IMR-90 (cell line): ENCODE measurements around the gene MGLL. TPM values are rescaled to one million over a fixed set of nuclear protein-coding genes. Genes with fewer than 3 reads are reported as not detected.

Experiments used
- ATAC-seq: fragments of 200-7000 bp; cut with Tn5 transposase; 2 replicates; pipeline ENCODE4 v1.9.1; 2020; ENCODE audit warnings: low read depth, mild to moderate bottlenecking, moderate library complexity
- BruUV-seq: library from RNA; stranded (reverse); fragments of 400-500 nt; replicated peaks from 2 replicates; lab custom pipeline; 2021; lab: Mats Ljungman, UMichigan
- CTCF ChIA-PET: fragments of 300-600 bp; formaldehyde crosslinking; extraction: SDS; loops from one replicate; lab custom pipeline; 2021; ENCODE audit warnings: antibody characterized with exemption; lab: Yijun Ruan, JAX
- POLR2A ChIA-PET: fragments of 300-600 bp; sonication (Branson Sonifier 250); formaldehyde crosslinking; loops from one replicate; lab custom pipeline; 2022; ENCODE audit warnings: antibody characterized with exemption; ENCODE audit not compliant: unreplicated experiment; lab: Charles Lee
- DNase-seq: peaks from one replicate; pipeline ENCODE4 v3.0.0; 2013
- H2AFZ ChIP-seq: replicated peaks from 2 replicates; pipeline ENCODE3; 2013; ENCODE audit warnings: low read length, mild to moderate bottlenecking; ENCODE audit not compliant: poor library complexity
- H2AK5ac ChIP-seq: 2 replicates; pipeline ENCODE4 v1.6.1; 2013; ENCODE audit warnings: low read depth, low read length, inconsistent platforms
- H2AK9ac ChIP-seq: replicated peaks from 2 replicates; pipeline ENCODE3; 2013; ENCODE audit warnings: mild to moderate bottlenecking, low read depth, low read length, moderate library complexity; ENCODE audit not compliant: poor library complexity
- H2BK120ac ChIP-seq: 2 replicates; pipeline ENCODE4 v1.6.1; 2013; ENCODE audit warnings: low read depth, low read length, inconsistent platforms
- H2BK15ac ChIP-seq: 3 replicates; pipeline ENCODE4 v1.6.1; 2013; ENCODE audit warnings: low read depth, low read length, inconsistent platforms
- H2BK20ac ChIP-seq: 2 replicates; pipeline ENCODE4 v1.6.1; 2013; ENCODE audit warnings: low read depth, mild to moderate bottlenecking, inconsistent platforms, low read length, moderate library complexity
- H2BK5ac ChIP-seq: 2 replicates; pipeline ENCODE4 v1.6.1; 2013; ENCODE audit warnings: mild to moderate bottlenecking, low read depth, low read length, inconsistent platforms; ENCODE audit not compliant: poor library complexity, severe bottlenecking
- H3K14ac ChIP-seq: replicated peaks from 2 replicates; pipeline ENCODE4 v1.6.1; 2013; ENCODE audit warnings: low read depth, low read length, inconsistent platforms
- H3K18ac ChIP-seq: 2 replicates; pipeline ENCODE4 v1.6.1; 2013; ENCODE audit warnings: low read depth, low read length, control low read depth
- H3K23ac ChIP-seq: 2 replicates; pipeline ENCODE4 v1.6.1; 2013; ENCODE audit warnings: low read depth, low read length, inconsistent platforms
- H3K27ac ChIP-seq: 2 replicates; pipeline ENCODE4 v1.5.1; 2013; ENCODE audit warnings: mild to moderate bottlenecking, control low read depth, low read length; ENCODE audit not compliant: insufficient read depth
- H3K27me3 ChIP-seq: 2 replicates; pipeline ENCODE4 v1.6.1; 2013; ENCODE audit warnings: low read length; ENCODE audit not compliant: control insufficient read depth, insufficient read depth
- H3K36me3 ChIP-seq: 2 replicates; pipeline ENCODE4 v1.6.1; 2013; ENCODE audit warnings: low read length, mixed read lengths; ENCODE audit not compliant: control insufficient read depth, insufficient read depth
- H3K4ac ChIP-seq: 2 replicates; pipeline ENCODE4 v1.6.1; 2013; ENCODE audit warnings: low read depth, low read length, inconsistent platforms
- H3K4me1 ChIP-seq: 2 replicates; pipeline ENCODE4 v1.6.1; 2013; ENCODE audit warnings: low read length, mixed read lengths; ENCODE audit not compliant: control insufficient read depth, insufficient read depth
- H3K4me2 ChIP-seq: 2 replicates; pipeline ENCODE4 v1.6.1; 2013; ENCODE audit warnings: low read depth, mild to moderate bottlenecking, control low read depth, low read length, moderate library complexity
- H3K4me3 ChIP-seq: 2 replicates; pipeline ENCODE4 v1.5.1; 2013; ENCODE audit warnings: low read depth, mild to moderate bottlenecking, control low read depth, low read length, moderate library complexity; ENCODE audit not compliant: insufficient read depth
- H3K56ac ChIP-seq: 2 replicates; pipeline ENCODE4 v1.6.1; 2013; ENCODE audit warnings: low read length, inconsistent platforms; ENCODE audit not compliant: insufficient read depth; ENCODE audit errors: extremely low read depth
- H3K79me1 ChIP-seq, 2 experiments: 2 replicates each; pipeline ENCODE4 v1.6.1; 2013; ENCODE audit warnings: low read length in 2 of 2, inconsistent platforms in 1 of 2, low read depth in 1 of 2
- H3K9ac ChIP-seq: 2 replicates; pipeline ENCODE4 v1.6.1; 2013; ENCODE audit warnings: low read depth, low read length, control low read depth
- H3K9me1 ChIP-seq: 2 replicates; pipeline ENCODE4 v1.6.1; 2013; ENCODE audit warnings: low read length, inconsistent platforms; ENCODE audit not compliant: insufficient read depth
- H3K9me3 ChIP-seq: 2 replicates; pipeline ENCODE4 v1.6.1; 2013; ENCODE audit warnings: low read length; ENCODE audit not compliant: control insufficient read depth, insufficient read depth
- H4K20me1 ChIP-seq: 2 replicates; pipeline ENCODE4 v1.6.1; 2013; ENCODE audit warnings: low read length, inconsistent platforms; ENCODE audit not compliant: insufficient read depth
- H4K5ac ChIP-seq: 2 replicates; pipeline ENCODE4 v1.6.1; 2013; ENCODE audit warnings: mild to moderate bottlenecking, low read depth, low read length, control low read depth
- H4K8ac ChIP-seq, 2 experiments: 2 replicates each; pipeline ENCODE4 v1.6.1; 2013; ENCODE audit warnings: low read depth in 2 of 2, low read length in 2 of 2, control low read depth in 1 of 2, inconsistent platforms in 1 of 2
- H4K91ac ChIP-seq: 2 replicates; pipeline ENCODE4 v1.6.1; 2013; ENCODE audit warnings: low read depth, low read length, inconsistent platforms; ENCODE audit not compliant: insufficient read depth
- BHLHE40 ChIP-seq: fragments of 150-350 bp; IDR thresholded peaks from 2 replicates; pipeline ENCODE4 v1.6.1; 2016; ENCODE audit warnings: mild to moderate bottlenecking, low read depth, low read length
- CEBPB ChIP-seq: IDR thresholded peaks from 2 replicates; pipeline ENCODE4 v1.6.1; 2012; ENCODE audit warnings: low read depth, low read length, improper control_type of control experiment
- CHD1 ChIP-seq: IDR thresholded peaks from 2 replicates; pipeline ENCODE4 v1.6.1; 2012; ENCODE audit warnings: low read depth, low read length, improper control_type of control experiment
- FOS ChIP-seq: fragments of 150-350 bp; IDR thresholded peaks from 2 replicates; pipeline ENCODE4 v1.6.1; 2016; ENCODE audit warnings: low read depth, low read length
- MAFK ChIP-seq: IDR thresholded peaks from 2 replicates; pipeline ENCODE4 v1.6.1; 2012; ENCODE audit warnings: low read depth, low read length, improper control_type of control experiment
- MAZ ChIP-seq: IDR thresholded peaks from 2 replicates; pipeline ENCODE4 v1.6.1; 2012; ENCODE audit warnings: low read depth, mild to moderate bottlenecking, low read length, improper control_type of control experiment, moderate library complexity, borderline replicate concordance
- MXI1 ChIP-seq: IDR thresholded peaks from 2 replicates; pipeline ENCODE4 v1.6.1; 2012; ENCODE audit warnings: low read depth, mild to moderate bottlenecking, low read length, moderate library complexity, borderline replicate concordance
- NFE2L2 ChIP-seq: fragments of 150-350 bp; IDR thresholded peaks from 2 replicates; pipeline ENCODE4 v1.6.1; 2016; ENCODE audit warnings: low read depth, mild to moderate bottlenecking, low read length
- POLR2A ChIP-seq: IDR thresholded peaks from 2 replicates; pipeline ENCODE4 v1.6.1; 2012; ENCODE audit warnings: mild to moderate bottlenecking, low read depth, low read length
- RAD21 ChIP-seq: IDR thresholded peaks from 2 replicates; pipeline ENCODE4 v1.6.1; 2012; ENCODE audit warnings: low read length, improper control_type of control experiment
- RCOR1 ChIP-seq: IDR thresholded peaks from 2 replicates; pipeline ENCODE4 v1.6.1; 2012; ENCODE audit warnings: mild to moderate bottlenecking, low read length, improper control_type of control experiment; ENCODE audit not compliant: insufficient replicate concordance
- RFX5 ChIP-seq: IDR thresholded peaks from 2 replicates; pipeline ENCODE4 v1.8.0; 2012; ENCODE audit warnings: low read depth, mild to moderate bottlenecking, low read length, moderate library complexity
- WGBS, 2 experiments: methylation state at CpG; one replicate each; pipeline versions ENCODE4 v1.1.5 to v1.1.7; 2013; ENCODE audit warnings: missing lambda C conversion rate in 2 of 2; ENCODE audit not compliant: insufficient read length in 1 of 2; ENCODE audit errors: extremely low coverage in 2 of 2; 5-methylcytosine and 5-hydroxymethylcytosine counted together
- dilution Hi-C: fragments of 300-500 bp; cut with HindIII; formaldehyde crosslinking; loops from one replicate; pipeline ENCODE4 v1.14.3; 2018; ENCODE audit warnings: low sequenced_read_pairs; ENCODE audit not compliant: unreplicated experiment
- in situ Hi-C: fragments of 300-500 bp; cut with MboI; formaldehyde crosslinking; loops from 3 replicates; pipeline ENCODE4 v1.14.3; 2019; ENCODE audit warnings: low sequenced_read_pairs, inconsistent platforms, mixed read lengths
- intact Hi-C: fragments of 100-400 bp; cut with micrococcal nuclease; formaldehyde crosslinking; loops from 2 replicates; pipeline ENCODE4 v1.10.0; 2022
- polyA plus RNA-seq, 3 experiments: library from polyadenylated mRNA; depleted of rRNA; stranded (reverse); fragments of >200 nt; gene quantifications; 2 replicates each; pipeline ENCODE4 v1.2.3, GENCODE V29; 2012; ENCODE audit warnings: low replicate concordance in 1 of 3
- total RNA-seq: library from RNA; depleted of rRNA; stranded (reverse); fragments of >200 nt; gene quantifications from 2 replicates; pipeline ENCODE4 v1.2.3, GENCODE V29; 2012
- TF ChIP-seq, protein P1 (sequence below): fragments of 150-350 bp; IDR thresholded peaks from 2 replicates; pipeline ENCODE4 v1.6.1; 2016; ENCODE audit warnings: low read depth, mild to moderate bottlenecking, low read length, moderate library complexity, borderline replicate concordance
- TF ChIP-seq, protein P2 (sequence below): fragments of 150-350 bp; IDR thresholded peaks from 2 replicates; pipeline ENCODE4 v1.6.1; 2017; ENCODE audit warnings: mild to moderate bottlenecking, antibody characterized with exemption, low read length, low read depth
- TF ChIP-seq, protein P3 (sequence below): conservative IDR thresholded peaks from 2 replicates; pipeline ENCODE4 v1.5.1; 2012; ENCODE audit warnings: mild to moderate bottlenecking, low read depth, low read length, improper control_type of control experiment

The MGLL gene
- total and polyA plus RNA-seq, 2 of the 4 experiments (the other 2 are of a cell fraction) = 23.7 to 60.6 TPM

GRCh38 chr3:127858521-127858920 is 36.2 kb upstream of the MGLL start:
- Histone ChIP-seq H4K5ac (no peak overlapping the region), H3K27me3 (peaks cover 32% of the 10 kb centered on the region), H3K9me1 (no peaks in the 10 kb centered on the region), H3K14ac (no peak overlapping the region), H3K4me3 (no peak overlapping the region), H2BK15ac (no peak overlapping the region), H3K9ac (no peak overlapping the region), H2BK20ac (no peak overlapping the region), H4K8ac (no peak overlapping the region), H2BK120ac (no peak overlapping the region), H3K9me3 (no peaks in the 10 kb centered on the region), H3K18ac (no peak overlapping the region), H2AK5ac (no peak overlapping the region), H3K56ac (no peak overlapping the region), H3K4me1 (no peaks in the 10 kb centered on the region), H3K4ac (no peak overlapping the region), H2AK9ac (no peak overlapping the region), H2AFZ (no peak overlapping the region), H3K27ac (no peak overlapping the region), H3K36me3 (no peaks in the 10 kb centered on the region), H3K79me1 (no peaks in the 10 kb centered on the region), H4K20me1 (no peaks in the 10 kb centered on the region), H4K91ac (no peak overlapping the region), H3K4me2 (no peak overlapping the region), H3K23ac (no peak overlapping the region), H2BK5ac (no peak overlapping the region)
- dilution Hi-C loops (no loop called here), intact Hi-C loops (loop anchor here (5.0 kb wide), 1 partner anchor 94 kb away; no protein-coding TSS in a partner anchor), in situ Hi-C loops (no loop called here)
- no peak for TF ChIP-seq MXI1
- TF ChIP-seq CHD1 = no peak
- TF ChIP-seq, protein P1, sequence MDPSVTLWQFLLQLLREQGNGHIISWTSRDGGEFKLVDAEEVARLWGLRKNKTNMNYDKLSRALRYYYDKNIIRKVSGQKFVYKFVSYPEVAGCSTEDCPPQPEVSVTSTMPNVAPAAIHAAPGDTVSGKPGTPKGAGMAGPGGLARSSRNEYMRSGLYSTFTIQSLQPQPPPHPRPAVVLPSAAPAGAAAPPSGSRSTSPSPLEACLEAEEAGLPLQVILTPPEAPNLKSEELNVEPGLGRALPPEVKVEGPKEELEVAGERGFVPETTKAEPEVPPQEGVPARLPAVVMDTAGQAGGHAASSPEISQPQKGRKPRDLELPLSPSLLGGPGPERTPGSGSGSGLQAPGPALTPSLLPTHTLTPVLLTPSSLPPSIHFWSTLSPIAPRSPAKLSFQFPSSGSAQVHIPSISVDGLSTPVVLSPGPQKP = no peak
- TF ChIP-seq MAFK = no peak
- no peak for TF ChIP-seq RAD21
- no peak for TF ChIP-seq NFE2L2
- no peak for TF ChIP-seq RFX5
- TF ChIP-seq, protein P2, sequence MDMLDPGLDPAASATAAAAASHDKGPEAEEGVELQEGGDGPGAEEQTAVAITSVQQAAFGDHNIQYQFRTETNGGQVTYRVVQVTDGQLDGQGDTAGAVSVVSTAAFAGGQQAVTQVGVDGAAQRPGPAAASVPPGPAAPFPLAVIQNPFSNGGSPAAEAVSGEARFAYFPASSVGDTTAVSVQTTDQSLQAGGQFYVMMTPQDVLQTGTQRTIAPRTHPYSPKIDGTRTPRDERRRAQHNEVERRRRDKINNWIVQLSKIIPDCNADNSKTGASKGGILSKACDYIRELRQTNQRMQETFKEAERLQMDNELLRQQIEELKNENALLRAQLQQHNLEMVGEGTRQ = no peak
- TF ChIP-seq BHLHE40 = no peak
- no peak for TF ChIP-seq MAZ
- no peak for TF ChIP-seq CEBPB
- no peak for TF ChIP-seq POLR2A
- no peak for TF ChIP-seq RCOR1
- TF ChIP-seq, protein P3, sequence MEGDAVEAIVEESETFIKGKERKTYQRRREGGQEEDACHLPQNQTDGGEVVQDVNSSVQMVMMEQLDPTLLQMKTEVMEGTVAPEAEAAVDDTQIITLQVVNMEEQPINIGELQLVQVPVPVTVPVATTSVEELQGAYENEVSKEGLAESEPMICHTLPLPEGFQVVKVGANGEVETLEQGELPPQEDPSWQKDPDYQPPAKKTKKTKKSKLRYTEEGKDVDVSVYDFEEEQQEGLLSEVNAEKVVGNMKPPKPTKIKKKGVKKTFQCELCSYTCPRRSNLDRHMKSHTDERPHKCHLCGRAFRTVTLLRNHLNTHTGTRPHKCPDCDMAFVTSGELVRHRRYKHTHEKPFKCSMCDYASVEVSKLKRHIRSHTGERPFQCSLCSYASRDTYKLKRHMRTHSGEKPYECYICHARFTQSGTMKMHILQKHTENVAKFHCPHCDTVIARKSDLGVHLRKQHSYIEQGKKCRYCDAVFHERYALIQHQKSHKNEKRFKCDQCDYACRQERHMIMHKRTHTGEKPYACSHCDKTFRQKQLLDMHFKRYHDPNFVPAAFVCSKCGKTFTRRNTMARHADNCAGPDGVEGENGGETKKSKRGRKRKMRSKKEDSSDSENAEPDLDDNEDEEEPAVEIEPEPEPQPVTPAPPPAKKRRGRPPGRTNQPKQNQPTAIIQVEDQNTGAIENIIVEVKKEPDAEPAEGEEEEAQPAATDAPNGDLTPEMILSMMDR = no peak
- TF ChIP-seq FOS = no peak
- CTCF ChIA-PET = no interaction called here
- POLR2A ChIA-PET = no interaction called here
- ATAC-seq (no peak), DNase-seq (no peak)
- WGBS, 2 experiments = no CpG with 5 or more reads among the region's 6 CpGs
- BruUV-seq = no TSS peak
